IMR-90 (cell line): ENCODE results near the gene ZNF41. TPM values are rescaled to one million over a fixed set of nuclear protein-coding genes. Genes with fewer than 3 reads are reported as not detected.

ENCODE experiments used
- ATAC-seq: fragments of 200-7000 bp; cut with Tn5 transposase; 2 replicates; pipeline ENCODE4 v1.9.1; 2020; ENCODE audit warnings: low read depth, mild to moderate bottlenecking, moderate library complexity
- BruUV-seq: library from RNA; stranded (reverse); fragments of 400-500 nt; replicated peaks from 2 replicates; lab custom pipeline; 2021; lab: Mats Ljungman, UMichigan
- CTCF ChIA-PET: fragments of 300-600 bp; formaldehyde crosslinking; extraction: SDS; loops from one replicate; lab custom pipeline; 2021; ENCODE audit warnings: antibody characterized with exemption; lab: Yijun Ruan, JAX
- POLR2A ChIA-PET: fragments of 300-600 bp; sonication (Branson Sonifier 250); formaldehyde crosslinking; loops from one replicate; lab custom pipeline; 2022; ENCODE audit warnings: antibody characterized with exemption; ENCODE audit not compliant: unreplicated experiment; lab: Charles Lee
- DNase-seq: peaks from one replicate; pipeline ENCODE4 v3.0.0; 2013
- H2AFZ ChIP-seq: replicated peaks from 2 replicates; pipeline ENCODE3; 2013; ENCODE audit warnings: low read length, mild to moderate bottlenecking; ENCODE audit not compliant: poor library complexity
- H2AK5ac ChIP-seq: 2 replicates; pipeline ENCODE4 v1.6.1; 2013; ENCODE audit warnings: low read depth, low read length, inconsistent platforms
- H2AK9ac ChIP-seq: replicated peaks from 2 replicates; pipeline ENCODE3; 2013; ENCODE audit warnings: mild to moderate bottlenecking, low read depth, low read length, moderate library complexity; ENCODE audit not compliant: poor library complexity
- H2BK120ac ChIP-seq: 2 replicates; pipeline ENCODE4 v1.6.1; 2013; ENCODE audit warnings: low read depth, low read length, inconsistent platforms
- H2BK15ac ChIP-seq: 3 replicates; pipeline ENCODE4 v1.6.1; 2013; ENCODE audit warnings: low read depth, low read length, inconsistent platforms
- H2BK20ac ChIP-seq: 2 replicates; pipeline ENCODE4 v1.6.1; 2013; ENCODE audit warnings: low read depth, mild to moderate bottlenecking, inconsistent platforms, low read length, moderate library complexity
- H2BK5ac ChIP-seq: 2 replicates; pipeline ENCODE4 v1.6.1; 2013; ENCODE audit warnings: mild to moderate bottlenecking, low read depth, low read length, inconsistent platforms; ENCODE audit not compliant: poor library complexity, severe bottlenecking
- H3K14ac ChIP-seq: replicated peaks from 2 replicates; pipeline ENCODE4 v1.6.1; 2013; ENCODE audit warnings: low read depth, low read length, inconsistent platforms
- H3K18ac ChIP-seq: 2 replicates; pipeline ENCODE4 v1.6.1; 2013; ENCODE audit warnings: low read depth, low read length, control low read depth
- H3K23ac ChIP-seq: 2 replicates; pipeline ENCODE4 v1.6.1; 2013; ENCODE audit warnings: low read depth, low read length, inconsistent platforms
- H3K27ac ChIP-seq: 2 replicates; pipeline ENCODE4 v1.5.1; 2013; ENCODE audit warnings: mild to moderate bottlenecking, control low read depth, low read length; ENCODE audit not compliant: insufficient read depth
- H3K27me3 ChIP-seq: 2 replicates; pipeline ENCODE4 v1.6.1; 2013; ENCODE audit warnings: low read length; ENCODE audit not compliant: control insufficient read depth, insufficient read depth
- H3K36me3 ChIP-seq: 2 replicates; pipeline ENCODE4 v1.6.1; 2013; ENCODE audit warnings: low read length, mixed read lengths; ENCODE audit not compliant: control insufficient read depth, insufficient read depth
- H3K4ac ChIP-seq: 2 replicates; pipeline ENCODE4 v1.6.1; 2013; ENCODE audit warnings: low read depth, low read length, inconsistent platforms
- H3K4me1 ChIP-seq: 2 replicates; pipeline ENCODE4 v1.6.1; 2013; ENCODE audit warnings: low read length, mixed read lengths; ENCODE audit not compliant: control insufficient read depth, insufficient read depth
- H3K4me2 ChIP-seq: 2 replicates; pipeline ENCODE4 v1.6.1; 2013; ENCODE audit warnings: low read depth, mild to moderate bottlenecking, control low read depth, low read length, moderate library complexity
- H3K4me3 ChIP-seq: 2 replicates; pipeline ENCODE4 v1.5.1; 2013; ENCODE audit warnings: low read depth, mild to moderate bottlenecking, control low read depth, low read length, moderate library complexity; ENCODE audit not compliant: insufficient read depth
- H3K56ac ChIP-seq: 2 replicates; pipeline ENCODE4 v1.6.1; 2013; ENCODE audit warnings: low read length, inconsistent platforms; ENCODE audit not compliant: insufficient read depth; ENCODE audit errors: extremely low read depth
- H3K79me1 ChIP-seq, 2 experiments: 2 replicates each; pipeline ENCODE4 v1.6.1; 2013; ENCODE audit warnings: low read length in 2 of 2, inconsistent platforms in 1 of 2, low read depth in 1 of 2
- H3K9ac ChIP-seq: 2 replicates; pipeline ENCODE4 v1.6.1; 2013; ENCODE audit warnings: low read depth, low read length, control low read depth
- H3K9me1 ChIP-seq: 2 replicates; pipeline ENCODE4 v1.6.1; 2013; ENCODE audit warnings: low read length, inconsistent platforms; ENCODE audit not compliant: insufficient read depth
- H3K9me3 ChIP-seq: 2 replicates; pipeline ENCODE4 v1.6.1; 2013; ENCODE audit warnings: low read length; ENCODE audit not compliant: control insufficient read depth, insufficient read depth
- H4K20me1 ChIP-seq: 2 replicates; pipeline ENCODE4 v1.6.1; 2013; ENCODE audit warnings: low read length, inconsistent platforms; ENCODE audit not compliant: insufficient read depth
- H4K5ac ChIP-seq: 2 replicates; pipeline ENCODE4 v1.6.1; 2013; ENCODE audit warnings: mild to moderate bottlenecking, low read depth, low read length, control low read depth
- H4K8ac ChIP-seq, 2 experiments: 2 replicates each; pipeline ENCODE4 v1.6.1; 2013; ENCODE audit warnings: low read depth in 2 of 2, low read length in 2 of 2, control low read depth in 1 of 2, inconsistent platforms in 1 of 2
- H4K91ac ChIP-seq: 2 replicates; pipeline ENCODE4 v1.6.1; 2013; ENCODE audit warnings: low read depth, low read length, inconsistent platforms; ENCODE audit not compliant: insufficient read depth
- BHLHE40 ChIP-seq: fragments of 150-350 bp; IDR thresholded peaks from 2 replicates; pipeline ENCODE4 v1.6.1; 2016; ENCODE audit warnings: mild to moderate bottlenecking, low read depth, low read length
- CHD1 ChIP-seq: IDR thresholded peaks from 2 replicates; pipeline ENCODE4 v1.6.1; 2012; ENCODE audit warnings: low read depth, low read length, improper control_type of control experiment
- MAFK ChIP-seq: IDR thresholded peaks from 2 replicates; pipeline ENCODE4 v1.6.1; 2012; ENCODE audit warnings: low read depth, low read length, improper control_type of control experiment
- MAZ ChIP-seq: IDR thresholded peaks from 2 replicates; pipeline ENCODE4 v1.6.1; 2012; ENCODE audit warnings: low read depth, mild to moderate bottlenecking, low read length, improper control_type of control experiment, moderate library complexity, borderline replicate concordance
- POLR2A ChIP-seq: IDR thresholded peaks from 2 replicates; pipeline ENCODE4 v1.6.1; 2012; ENCODE audit warnings: mild to moderate bottlenecking, low read depth, low read length
- SMC3 ChIP-seq: fragments of 150-350 bp; IDR thresholded peaks from 2 replicates; pipeline ENCODE4 v1.6.1; 2016; ENCODE audit warnings: low read depth, mild to moderate bottlenecking, antibody characterized with exemption, low read length, moderate library complexity
- WGBS, 2 experiments: methylation state at CpG; one replicate each; pipeline versions ENCODE4 v1.1.5 to v1.1.7; 2013; ENCODE audit warnings: missing lambda C conversion rate in 2 of 2; ENCODE audit not compliant: insufficient read length in 1 of 2; ENCODE audit errors: extremely low coverage in 2 of 2; 5-methylcytosine and 5-hydroxymethylcytosine counted together
- dilution Hi-C: fragments of 300-500 bp; cut with HindIII; formaldehyde crosslinking; loops from one replicate; pipeline ENCODE4 v1.14.3; 2018; ENCODE audit warnings: low sequenced_read_pairs; ENCODE audit not compliant: unreplicated experiment
- in situ Hi-C: fragments of 300-500 bp; cut with MboI; formaldehyde crosslinking; loops from 3 replicates; pipeline ENCODE4 v1.14.3; 2019; ENCODE audit warnings: low sequenced_read_pairs, inconsistent platforms, mixed read lengths
- intact Hi-C: fragments of 100-400 bp; cut with micrococcal nuclease; formaldehyde crosslinking; loops from 2 replicates; pipeline ENCODE4 v1.10.0; 2022
- polyA plus RNA-seq, 3 experiments: library from polyadenylated mRNA; depleted of rRNA; stranded (reverse); fragments of >200 nt; gene quantifications; 2 replicates each; pipeline ENCODE4 v1.2.3, GENCODE V29; 2012; ENCODE audit warnings: low replicate concordance in 1 of 3
- total RNA-seq: library from RNA; depleted of rRNA; stranded (reverse); fragments of >200 nt; gene quantifications from 2 replicates; pipeline ENCODE4 v1.2.3, GENCODE V29; 2012
- TF ChIP-seq, protein P1 (sequence below): conservative IDR thresholded peaks from 2 replicates; pipeline ENCODE4 v1.5.1; 2012; ENCODE audit warnings: mild to moderate bottlenecking, low read depth, low read length, improper control_type of control experiment
- TF ChIP-seq, protein P2 (sequence below): fragments of 150-350 bp; IDR thresholded peaks from 2 replicates; pipeline ENCODE4 v1.6.1; 2016; ENCODE audit warnings: low read depth, mild to moderate bottlenecking, low read length, moderate library complexity, borderline replicate concordance
- TF ChIP-seq, protein P3 (sequence below): fragments of 150-350 bp; IDR thresholded peaks from 2 replicates; pipeline ENCODE4 v1.6.1; 2017; ENCODE audit warnings: mild to moderate bottlenecking, antibody characterized with exemption, low read length, low read depth

The ZNF41 gene
- total and polyA plus RNA-seq, 2 of the 4 experiments (the other 2 are of a cell fraction), result 2.8 to 8.1 TPM

DNA sequence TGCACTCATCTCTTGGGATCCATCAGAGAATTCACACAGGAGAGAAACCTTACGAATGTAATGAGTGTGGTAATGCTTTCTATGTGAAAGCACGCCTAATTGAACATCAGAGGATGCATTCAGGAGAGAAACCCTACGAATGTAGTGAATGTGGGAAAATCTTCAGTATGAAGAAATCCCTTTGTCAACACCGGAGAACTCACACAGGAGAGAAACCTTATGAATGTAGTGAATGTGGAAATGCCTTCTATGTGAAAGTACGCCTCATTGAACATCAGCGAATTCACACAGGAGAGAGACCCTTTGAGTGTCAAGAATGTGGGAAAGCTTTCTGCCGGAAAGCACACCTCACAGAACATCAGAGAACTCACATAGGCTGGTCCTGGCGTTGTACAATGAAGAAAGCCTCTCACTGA is 69.8 kb downstream of the ZNF41 start:
- Histone ChIP-seq H3K79me1 (no peaks in the 10 kb centered on the region), H3K4ac (no peak overlapping the region), H3K27me3 (no peaks in the 10 kb centered on the region), H4K20me1 (no peaks in the 10 kb centered on the region), H3K56ac (no peak overlapping the region), H3K23ac (no peak overlapping the region), H3K36me3 (no peaks in the 10 kb centered on the region), H3K9me3 (peaks cover 39% of the 10 kb centered on the region), H3K9me1 (no peaks in the 10 kb centered on the region), H3K4me3 (no peak overlapping the region), H4K8ac (no peak overlapping the region), H3K4me1 (no peaks in the 10 kb centered on the region), H2AK5ac (no peak overlapping the region), H3K4me2 (no peak overlapping the region), H2AK9ac (no peak overlapping the region), H2AFZ (no peak overlapping the region), H2BK120ac (no peak overlapping the region), H3K18ac (no peak overlapping the region), H3K27ac (no peak overlapping the region), H4K5ac (no peak overlapping the region), H2BK20ac (no peak overlapping the region), H2BK15ac (no peak overlapping the region), H3K14ac (no peak overlapping the region), H3K9ac (no peak overlapping the region), H2BK5ac (no peak overlapping the region), H4K91ac (no peak overlapping the region)
- ATAC-seq, result no peak
- DNase-seq, result no peak
- in situ Hi-C loops, result no loop called here
- ChIA-PET CTCF (no interaction called here), POLR2A (no interaction called here)
- intact Hi-C loops, result no loop called here
- BruUV-seq, result no TSS peak
- no peak for TF ChIP-seq BHLHE40
- TF ChIP-seq, protein P1, sequence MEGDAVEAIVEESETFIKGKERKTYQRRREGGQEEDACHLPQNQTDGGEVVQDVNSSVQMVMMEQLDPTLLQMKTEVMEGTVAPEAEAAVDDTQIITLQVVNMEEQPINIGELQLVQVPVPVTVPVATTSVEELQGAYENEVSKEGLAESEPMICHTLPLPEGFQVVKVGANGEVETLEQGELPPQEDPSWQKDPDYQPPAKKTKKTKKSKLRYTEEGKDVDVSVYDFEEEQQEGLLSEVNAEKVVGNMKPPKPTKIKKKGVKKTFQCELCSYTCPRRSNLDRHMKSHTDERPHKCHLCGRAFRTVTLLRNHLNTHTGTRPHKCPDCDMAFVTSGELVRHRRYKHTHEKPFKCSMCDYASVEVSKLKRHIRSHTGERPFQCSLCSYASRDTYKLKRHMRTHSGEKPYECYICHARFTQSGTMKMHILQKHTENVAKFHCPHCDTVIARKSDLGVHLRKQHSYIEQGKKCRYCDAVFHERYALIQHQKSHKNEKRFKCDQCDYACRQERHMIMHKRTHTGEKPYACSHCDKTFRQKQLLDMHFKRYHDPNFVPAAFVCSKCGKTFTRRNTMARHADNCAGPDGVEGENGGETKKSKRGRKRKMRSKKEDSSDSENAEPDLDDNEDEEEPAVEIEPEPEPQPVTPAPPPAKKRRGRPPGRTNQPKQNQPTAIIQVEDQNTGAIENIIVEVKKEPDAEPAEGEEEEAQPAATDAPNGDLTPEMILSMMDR, result no peak
- no peak for TF ChIP-seq SMC3
- no peak for TF ChIP-seq CHD1
- TF ChIP-seq MAFK, result no peak
- TF ChIP-seq, protein P2, sequence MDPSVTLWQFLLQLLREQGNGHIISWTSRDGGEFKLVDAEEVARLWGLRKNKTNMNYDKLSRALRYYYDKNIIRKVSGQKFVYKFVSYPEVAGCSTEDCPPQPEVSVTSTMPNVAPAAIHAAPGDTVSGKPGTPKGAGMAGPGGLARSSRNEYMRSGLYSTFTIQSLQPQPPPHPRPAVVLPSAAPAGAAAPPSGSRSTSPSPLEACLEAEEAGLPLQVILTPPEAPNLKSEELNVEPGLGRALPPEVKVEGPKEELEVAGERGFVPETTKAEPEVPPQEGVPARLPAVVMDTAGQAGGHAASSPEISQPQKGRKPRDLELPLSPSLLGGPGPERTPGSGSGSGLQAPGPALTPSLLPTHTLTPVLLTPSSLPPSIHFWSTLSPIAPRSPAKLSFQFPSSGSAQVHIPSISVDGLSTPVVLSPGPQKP, result no peak
- TF ChIP-seq, protein P3, sequence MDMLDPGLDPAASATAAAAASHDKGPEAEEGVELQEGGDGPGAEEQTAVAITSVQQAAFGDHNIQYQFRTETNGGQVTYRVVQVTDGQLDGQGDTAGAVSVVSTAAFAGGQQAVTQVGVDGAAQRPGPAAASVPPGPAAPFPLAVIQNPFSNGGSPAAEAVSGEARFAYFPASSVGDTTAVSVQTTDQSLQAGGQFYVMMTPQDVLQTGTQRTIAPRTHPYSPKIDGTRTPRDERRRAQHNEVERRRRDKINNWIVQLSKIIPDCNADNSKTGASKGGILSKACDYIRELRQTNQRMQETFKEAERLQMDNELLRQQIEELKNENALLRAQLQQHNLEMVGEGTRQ, result no peak
- no peak for TF ChIP-seq POLR2A
- no peak for TF ChIP-seq MAZ
- WGBS, 2 experiments, result no CpG with 5 or more reads among the region's 8 CpGs
- dilution Hi-C loops, result no loop called here
